Measurements from ENCODE around the gene SERPINB7. TPM values are rescaled to one million over a fixed set of nuclear protein-coding genes. Genes with fewer than 3 reads are reported as not detected.
A peak's percentile ranks its signal among the peaks of the same experiment; 100 is the strongest.

The SERPINB7 gene
- total RNA-seq, 1 experiment from 2014 or later = 15.7 TPM

GRCh38 chr18:63788447-63789096, 13.4 kb downstream of the SERPINB7 start:
- DNase-seq (ENCODE audit: low read depth) = peak; percentile 96

GRCh38 chr18:63789327-63789726, 14.1 kb downstream of the SERPINB7 start:
- DNase-seq (ENCODE audit: low read depth) = no peak

GRCh38 chr18:63795606-63796005, 20.4 kb downstream of the SERPINB7 start:
- no peak for DNase-seq (ENCODE audit: low read depth)

- no peak for DNase-seq (ENCODE audit: low read depth)
These were observed 24.0 kb downstream of the SERPINB7 start for GRCh38 chr18:63799189-63799588.

- no peak for DNase-seq (ENCODE audit: low read depth)
These were observed 26.1 kb downstream of the SERPINB7 start for GRCh38 chr18:63801343-63801742.

GRCh38 chr18:63808125-63808524, 32.9 kb downstream of the SERPINB7 start:
- DNase-seq (ENCODE audit: low read depth) = no peak

- no peak for DNase-seq (ENCODE audit: low read depth)
These were observed 42.3 kb downstream of the SERPINB7 start for GRCh38 chr18:63817441-63818051.

- no peak for DNase-seq (ENCODE audit: low read depth)
These were observed 43.0 kb downstream of the SERPINB7 start for GRCh38 chr18:63818212-63818611.

- peak; percentile 49 for DNase-seq (ENCODE audit: low read depth)
These were observed 44.6 kb downstream of the SERPINB7 start for GRCh38 chr18:63819786-63820185.

- DNase-seq (ENCODE audit: low read depth) = no peak
These were observed 45.5 kb downstream of the SERPINB7 start for GRCh38 chr18:63820694-63821093.

GRCh38 chr18:63823516-63824219, 48.5 kb downstream of the SERPINB7 start:
- DNase-seq (ENCODE audit: low read depth) = peak; percentile 34

- DNase-seq (ENCODE audit: low read depth) = no peak
These were observed 49.0 kb downstream of the SERPINB7 start for GRCh38 chr18:63824220-63824525.

- no peak for DNase-seq (ENCODE audit: low read depth)
These were observed 52.9 kb downstream of the SERPINB7 start for GRCh38 chr18:63828120-63828519.

- DNase-seq (ENCODE audit: low read depth) = no peak
These were observed 53.4 kb downstream of the SERPINB7 start for GRCh38 chr18:63828656-63829055.

GRCh38 chr18:63829886-63830285, 54.7 kb downstream of the SERPINB7 start:
- DNase-seq (ENCODE audit: low read depth) = no peak

GRCh38 chr18:63831080-63831788, 56.0 kb downstream of the SERPINB7 start:
- peak; percentile 92 for DNase-seq (ENCODE audit: low read depth)

- peak; percentile 85 for DNase-seq (ENCODE audit: low read depth)
These were observed 57.3 kb downstream of the SERPINB7 start for GRCh38 chr18:63832470-63832869.

- peak; percentile 70 for DNase-seq (ENCODE audit: low read depth)
These were observed 59.4 kb downstream of the SERPINB7 start for GRCh38 chr18:63834471-63835113.

GRCh38 chr18:63836456-63836855, 61.2 kb downstream of the SERPINB7 start:
- no peak for DNase-seq (ENCODE audit: low read depth)

GRCh38 chr18:63837590-63837989, 62.4 kb downstream of the SERPINB7 start:
- DNase-seq (ENCODE audit: low read depth) = no peak

GRCh38 chr18:63843008-63843407, 67.8 kb downstream of the SERPINB7 start:
- no peak for DNase-seq (ENCODE audit: low read depth)

GRCh38 chr18:63844254-63844653, 69.0 kb downstream of the SERPINB7 start:
- DNase-seq (ENCODE audit: low read depth) = peak; percentile 64
